ENCODE results near the gene SLX1B. TPM values are rescaled to one million over a fixed set of nuclear protein-coding genes. Genes with fewer than 3 reads are reported as not detected.
"Not testable (repeated sequence)": the region's sequence is repeated elsewhere in the genome, so short reads cannot be mapped to it uniquely, and the experiment has no call there.

SLX1B gene
- total and polyA plus RNA-seq, 7 experiments from 2014 or later, result 3.4 to 46.5 (median 36.2) TPM

DNA sequence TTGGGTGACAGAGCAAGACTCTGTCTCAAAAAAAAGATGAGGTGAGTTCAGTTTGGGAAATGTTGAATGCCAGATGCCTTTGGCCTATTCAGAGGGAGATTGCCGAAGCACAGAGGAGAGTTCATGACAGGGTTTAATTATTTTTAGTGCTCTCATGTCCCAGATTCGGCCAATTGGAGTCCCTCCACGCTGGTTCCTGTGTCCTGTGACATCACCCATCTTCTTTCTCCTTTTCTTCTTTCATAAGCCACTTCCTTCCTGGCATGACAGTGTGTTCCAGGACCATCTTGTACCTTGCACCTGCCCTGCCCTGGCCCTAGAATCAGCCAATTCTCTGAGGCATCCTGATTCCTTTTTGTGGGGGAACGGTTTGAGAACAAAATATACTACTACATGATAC is 17.7 kb downstream of the SLX1B start:
- H3K36me3 ChIP-seq (ENCODE audit: control insufficient read depth in 2 of 3, insufficient read depth in 3 of 3, low read length in 3 of 3); H3K36me3 Mint-ChIP-seq; POLR2A ChIA-PET; H3K27me3 Mint-ChIP-seq; H3K27ac ChIP-seq (ENCODE audit: low read depth, low read length); H3K4me3 ChIP-seq (ENCODE audit: low read length); H3K27ac Mint-ChIP-seq; H3K9me3 ChIP-seq (ENCODE audit: control insufficient read depth in 2 of 3, low read length in 3 of 3); CTCF ChIA-PET; intact Hi-C loops (cut with micrococcal nuclease); H3K4me3 Mint-ChIP-seq; DNase-seq; H3K4me1 ChIP-seq (ENCODE audit: control insufficient read depth in 2 of 2, insufficient read depth in 2 of 2, low read length in 2 of 2); H3K27me3 ChIP-seq (ENCODE audit: control insufficient read depth in 2 of 2, insufficient read depth in 2 of 2, low read length in 2 of 2); H3K4me1 Mint-ChIP-seq; H3K9me3 Mint-ChIP-seq: not testable (repeated sequence)
- peak; percentile 45 for ATAC-seq

DNA sequence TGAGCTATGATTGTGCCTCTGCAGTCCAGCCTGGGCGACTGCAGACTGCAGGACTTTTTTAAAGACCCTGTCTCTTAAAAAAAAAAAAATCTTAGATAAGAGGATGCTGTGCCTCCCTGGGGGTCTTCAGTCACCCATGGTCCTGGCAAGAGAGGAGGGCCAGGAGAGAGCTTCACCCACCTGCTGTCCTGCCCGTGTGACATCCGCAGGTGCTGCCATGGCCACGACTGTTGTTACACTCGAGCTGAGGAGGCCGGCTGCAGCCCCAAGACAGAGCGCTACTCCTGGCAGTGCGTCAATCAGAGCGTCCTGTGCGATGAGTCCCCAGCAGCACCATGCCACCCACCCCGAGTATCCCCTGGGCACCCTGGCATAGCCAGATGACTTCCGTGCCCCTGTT is 27.9 kb downstream of the SLX1B start:
- POLR2A ChIA-PET; H3K27me3 Mint-ChIP-seq; H3K27ac Mint-ChIP-seq; H3K4me3 Mint-ChIP-seq; DNase-seq; H3K36me3 ChIP-seq (ENCODE audit: control insufficient read depth in 2 of 3, insufficient read depth in 3 of 3, low read length in 3 of 3); ATAC-seq; H3K4me3 ChIP-seq (ENCODE audit: low read length); H3K36me3 Mint-ChIP-seq; H3K4me1 Mint-ChIP-seq; H3K9me3 Mint-ChIP-seq; intact Hi-C loops (cut with micrococcal nuclease); CTCF ChIA-PET; H3K27me3 ChIP-seq (ENCODE audit: control insufficient read depth in 2 of 2, insufficient read depth in 2 of 2, low read length in 2 of 2); H3K9me3 ChIP-seq (ENCODE audit: control insufficient read depth in 2 of 3, low read length in 3 of 3); H3K27ac ChIP-seq (ENCODE audit: low read depth, low read length); H3K4me1 ChIP-seq (ENCODE audit: control insufficient read depth in 2 of 2, insufficient read depth in 2 of 2, low read length in 2 of 2): not testable (repeated sequence)

DNA sequence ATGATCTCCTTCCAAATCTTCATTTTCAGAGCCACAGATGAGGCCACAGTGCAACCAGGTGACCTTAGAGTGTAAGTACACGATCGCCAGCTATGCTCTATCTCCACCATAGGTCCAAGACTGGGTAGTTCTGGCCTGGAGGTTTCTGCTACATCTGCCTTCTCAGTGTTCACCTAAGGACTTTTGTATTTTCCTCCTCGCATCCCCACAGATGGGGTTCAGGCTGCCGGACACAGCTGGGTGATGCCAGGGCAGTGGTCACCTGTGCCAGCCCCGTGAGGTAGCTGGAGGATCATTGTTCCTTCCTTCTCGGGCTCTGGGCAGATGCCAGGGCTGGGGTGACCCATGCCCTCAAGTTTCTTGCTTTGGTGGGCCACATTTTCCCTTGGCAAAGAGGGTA is 52.0 kb downstream of the SLX1B start, which contains the start of gene NPIPB12:
Gene NPIPB12, minus strand, starts transcription at position 101 of the 400 bp plus-strand sequence.
- H3K36me3 Mint-ChIP-seq; H3K4me1 Mint-ChIP-seq; H3K27me3 Mint-ChIP-seq; H3K4me1 ChIP-seq (ENCODE audit: control insufficient read depth in 2 of 2, insufficient read depth in 2 of 2, low read length in 2 of 2); DNase-seq; H3K9me3 Mint-ChIP-seq; H3K4me3 Mint-ChIP-seq; ATAC-seq; intact Hi-C loops (cut with micrococcal nuclease); H3K9me3 ChIP-seq (ENCODE audit: control insufficient read depth in 2 of 3, low read length in 3 of 3); H3K27ac Mint-ChIP-seq; CTCF ChIA-PET; H3K36me3 ChIP-seq (ENCODE audit: control insufficient read depth in 2 of 3, insufficient read depth in 3 of 3, low read length in 3 of 3); H3K27me3 ChIP-seq (ENCODE audit: control insufficient read depth in 2 of 2, insufficient read depth in 2 of 2, low read length in 2 of 2); H3K4me3 ChIP-seq (ENCODE audit: low read length); POLR2A ChIA-PET; H3K27ac ChIP-seq (ENCODE audit: low read depth, low read length): not testable (repeated sequence)

Other genes with a start within 250 kb of the SLX1B start
- gene NPIPB11, start 47.8 kb upstream of the SLX1B start, total RNA-seq, result 1 to 10 TPM; 2.1 to 4.9 (median 2.6) TPM
- under 1 TPM; 0.20 to 0.67 TPM for gene NPIPB11, start 47.8 kb upstream of the SLX1B start, polyA plus RNA-seq
- gene BOLA2, start 182 bp upstream of the SLX1B start, total RNA-seq, result 10 to 100 TPM in 4 of 5 experiments, 1 to 10 TPM in 1; 8.6 to 18.9 (median 11.5) TPM
- 10 to 100 TPM; 14.0 to 21.2 TPM for gene BOLA2, start 182 bp upstream of the SLX1B start, polyA plus RNA-seq
- gene SULT1A4, start 5.4 kb downstream of the SLX1B start, total RNA-seq, result 1 to 10 TPM; 2.0 to 9.1 (median 6.0) TPM
- 1 to 10 TPM in 1 of 2 donors, not detected in 1; 1.4 TPM for gene SULT1A4, start 5.4 kb downstream of the SLX1B start, polyA plus RNA-seq
- 100 to 1,000 TPM in 2 of 5 experiments, 10 to 100 TPM in 3; 73.1 to 189 (median 88.3) TPM for gene NPIPB12, start 51.9 kb downstream of the SLX1B start, total RNA-seq
- gene NPIPB12, start 51.9 kb downstream of the SLX1B start, polyA plus RNA-seq, result 1 to 10 TPM; 3.7 to 9.5 TPM
- gene SPN, start 208.7 kb downstream of the SLX1B start, total RNA-seq, result 100 to 1,000 TPM in 4 of 5 experiments, 10 to 100 TPM in 1; 79.5 to 333 (median 124) TPM
- gene SPN, start 208.7 kb downstream of the SLX1B start, polyA plus RNA-seq, result 100 to 1,000 TPM in 1 of 2 donors, 10 to 100 TPM in 1; 96.0 to 183 TPM
- 1 to 10 TPM in 3 of 5 experiments, under 1 TPM in 2; 0.57 to 6.5 (median 1.4) TPM for gene QPRT, start 224.6 kb downstream of the SLX1B start, total RNA-seq
- under 1 TPM; 0.54 to 0.66 TPM for gene QPRT, start 224.6 kb downstream of the SLX1B start, polyA plus RNA-seq